Body of pancreas (tissue), 4 donors: ENCODE data around the gene ANKRD23.

Experiments
- POLR2A ChIP-seq, 3 donors: fragments of 450-650 bp; IDR thresholded peaks; one replicate each; pipeline ENCODE4 v1.6.1; 2016; ENCODE audit warnings: antibody characterized with exemption in 3 of 3, mild to moderate bottlenecking in 2 of 3
- TF ChIP-seq, protein P1 (sequence below), 7 experiments: fragments of 450-650 bp in 4 of 7; fragments of 200-600 bp in 3 of 7; sonication (generic) in 3 of 7; IDR thresholded peaks; one replicate each; pipeline ENCODE4 v1.5.1; 2016 to 2019; ENCODE audit warnings: antibody characterized with exemption in 7 of 7

DNA sequence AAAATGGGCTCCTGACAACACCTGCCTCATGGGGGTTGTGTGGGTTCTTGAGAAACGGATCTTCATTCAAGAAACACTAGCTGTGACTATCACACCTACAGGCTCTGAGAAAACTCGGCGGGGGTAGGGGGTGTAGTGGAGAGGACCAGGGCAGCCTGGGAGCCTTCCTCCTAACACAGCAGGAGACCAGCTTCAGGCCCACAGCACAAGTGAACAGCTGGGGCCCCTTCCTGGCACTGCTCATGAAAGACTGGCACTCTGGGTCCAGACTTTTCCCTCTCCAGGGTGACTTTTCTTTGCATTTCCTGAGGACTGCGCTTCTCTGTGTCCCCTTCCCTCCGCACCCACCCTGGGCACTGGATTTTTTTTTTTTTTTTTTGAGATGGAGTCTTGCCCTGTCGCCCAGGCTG lies 33.2 kb upstream of the ANKRD23 start:
- no peak for TF ChIP-seq POLR2A (IDR thresholded peaks at IDR 0.05)
- TF ChIP-seq, protein P1, sequence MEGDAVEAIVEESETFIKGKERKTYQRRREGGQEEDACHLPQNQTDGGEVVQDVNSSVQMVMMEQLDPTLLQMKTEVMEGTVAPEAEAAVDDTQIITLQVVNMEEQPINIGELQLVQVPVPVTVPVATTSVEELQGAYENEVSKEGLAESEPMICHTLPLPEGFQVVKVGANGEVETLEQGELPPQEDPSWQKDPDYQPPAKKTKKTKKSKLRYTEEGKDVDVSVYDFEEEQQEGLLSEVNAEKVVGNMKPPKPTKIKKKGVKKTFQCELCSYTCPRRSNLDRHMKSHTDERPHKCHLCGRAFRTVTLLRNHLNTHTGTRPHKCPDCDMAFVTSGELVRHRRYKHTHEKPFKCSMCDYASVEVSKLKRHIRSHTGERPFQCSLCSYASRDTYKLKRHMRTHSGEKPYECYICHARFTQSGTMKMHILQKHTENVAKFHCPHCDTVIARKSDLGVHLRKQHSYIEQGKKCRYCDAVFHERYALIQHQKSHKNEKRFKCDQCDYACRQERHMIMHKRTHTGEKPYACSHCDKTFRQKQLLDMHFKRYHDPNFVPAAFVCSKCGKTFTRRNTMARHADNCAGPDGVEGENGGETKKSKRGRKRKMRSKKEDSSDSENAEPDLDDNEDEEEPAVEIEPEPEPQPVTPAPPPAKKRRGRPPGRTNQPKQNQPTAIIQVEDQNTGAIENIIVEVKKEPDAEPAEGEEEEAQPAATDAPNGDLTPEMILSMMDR (IDR thresholded peaks at IDR 0.05): no peak
